H1 (cell line): ENCODE results near the gene KLHDC8A. TPM values are rescaled to one million over a fixed set of nuclear protein-coding genes. Genes with fewer than 3 reads are reported as not detected.

Experiments used
- BCL11A ChIP-seq, 2 experiments: IDR thresholded peaks; one replicate each; pipeline ENCODE4 v1.6.1; 2011; ENCODE audit warnings: low read depth in 2 of 2, low read length in 2 of 2, mild to moderate bottlenecking in 2 of 2
- CHD2 ChIP-seq: IDR thresholded peaks from 2 replicates; pipeline ENCODE4 v1.6.1; 2012; ENCODE audit warnings: low read length, improper control_type of control experiment
- CHD7 ChIP-seq: fragments of 300-600 bp; sonication (generic); IDR thresholded peaks from 2 replicates; pipeline ENCODE4 v1.7.1; 2012; ENCODE audit warnings: low read length, moderate library complexity, mild to moderate bottlenecking, inconsistent platforms; ENCODE audit not compliant: insufficient replicate concordance
- FOSL1 ChIP-seq: IDR thresholded peaks from 2 replicates; pipeline ENCODE4 v1.6.1; 2011; ENCODE audit warnings: mild to moderate bottlenecking, low read depth, low read length, moderate library complexity; ENCODE audit not compliant: insufficient read depth
- KDM5A ChIP-seq: fragments of 200-600 bp; IDR thresholded peaks from 2 replicates; pipeline ENCODE4 v1.7.1; 2012; ENCODE audit warnings: mild to moderate bottlenecking, low read length, inconsistent platforms, mixed read lengths
- POU5F1 ChIP-seq: IDR thresholded peaks from 2 replicates; pipeline ENCODE4 v1.6.1; 2011; ENCODE audit warnings: low read depth, mild to moderate bottlenecking, low read length, moderate library complexity
- SUZ12 ChIP-seq: fragments of 200-600 bp; sonication (generic); IDR thresholded peaks from 2 replicates; pipeline ENCODE4 v1.6.1; 2012; ENCODE audit warnings: mild to moderate bottlenecking, inconsistent platforms, low read length, moderate library complexity, mixed read lengths
- polyA plus RNA-seq, 7 experiments: library from polyadenylated mRNA; depleted of rRNA in 3 of 7; stranded (reverse) in 5 of 7; unstranded in 2 of 7; fragments of >200 nt in 5 of 7; fragments of 200-250 nt in 2 of 7; gene quantifications; 1 replicate in 5 of 7; 2 replicates in 1 of 7; 4 replicates in 1 of 7; pipeline versions ENCODE4 v1.2.1 to v1.2.3, GENCODE V29; 2011 to 2013; ENCODE audit warnings: missing spikeins in 2 of 7, mixed read lengths in 2 of 7
- total RNA-seq: library from RNA; stranded (reverse); fragmentation: NEBNext Ultra II Directional; extraction: Animal tissue kit (Norgen Biotek cat#: 25700); gene quantifications from 2 replicates; pipeline ENCODE4 v1.2.1, GENCODE V29; 2021

KLHDC8A gene
- total and polyA plus RNA-seq, 2 of the 8 experiments (the other 6 are each of a cell fraction or from before 2014, with no cell fraction given) = 1.9 to 3.4 TPM

- TF ChIP-seq FOSL1 (no peak), SUZ12 (no peak), BCL11A (IDR thresholded peaks at IDR 0.05; ENCODE audit: low read depth in 2 of 2, low read length in 2 of 2) (no peak), CHD7 (no peak), CHD2 (no peak), POU5F1 (no peak), KDM5A (no peak)
Measured at GRCh38 chr1:205330150-205330549, 26.6 kb downstream of the KLHDC8A start (continued).
